ENCODE data around the gene POLR3F. TPM values are rescaled to one million over a fixed set of nuclear protein-coding genes. Genes with fewer than 3 reads are reported as not detected.

The POLR3F gene
- total and polyA plus RNA-seq, 9 of the 15 experiments (the other 6 are each of a cell fraction or from before 2014, with no cell fraction given), result 7.0 to 15.0 (median 9.6) TPM

DNA sequence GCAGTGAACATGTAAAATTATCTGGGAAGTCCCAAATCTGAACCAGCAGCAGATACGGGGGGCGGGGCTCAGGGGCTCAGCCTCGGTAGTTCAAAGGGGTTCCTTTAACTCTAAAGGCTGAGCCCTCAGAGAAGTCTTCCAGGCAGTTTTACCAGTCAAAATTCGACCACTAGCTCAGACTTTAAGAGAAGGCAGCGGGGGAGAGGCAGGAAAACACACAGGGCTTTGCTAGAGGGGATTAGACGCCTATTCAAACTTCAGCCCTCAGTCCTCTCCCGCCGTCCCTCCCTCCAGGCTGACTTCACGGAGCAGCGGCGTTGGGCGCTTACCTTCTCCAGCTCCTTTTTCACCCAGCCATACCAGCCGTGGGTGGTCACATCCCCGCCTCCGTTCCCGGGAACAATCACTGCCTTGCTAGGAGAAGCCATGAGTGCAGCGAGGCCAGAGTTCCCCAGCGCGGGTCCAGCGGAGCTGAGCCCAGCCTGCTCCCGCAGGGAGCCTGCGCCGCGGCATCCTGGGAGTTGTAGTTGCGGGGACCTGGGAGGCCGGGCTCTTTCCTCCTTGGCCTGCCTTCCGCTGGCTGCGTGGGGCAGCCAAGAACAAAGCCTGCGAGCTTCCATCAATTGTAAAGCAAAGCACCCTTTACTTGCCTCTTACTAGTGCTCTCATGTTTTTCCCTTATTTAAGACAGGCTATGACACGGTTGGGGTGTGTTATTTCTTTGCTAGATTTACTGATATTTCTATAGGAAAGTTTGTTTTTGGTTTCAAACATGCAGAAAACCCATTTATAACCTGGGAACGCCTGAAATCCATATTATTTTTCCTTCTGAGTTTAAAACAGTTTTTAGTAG, 29.8 kb downstream of the POLR3F start, which contains the start of gene RBBP9 (continued):
- no peak for TF ChIP-seq CREB1 (IDR thresholded peaks at IDR 0.05)
- peak; percentile 21; the same call in 1 of the 2 replicates for TF ChIP-seq CREB1 (CRISPR knock-in tag; IDR thresholded peaks at IDR 0.05)
- TF ChIP-seq BACH1 (tag; IDR thresholded peaks at IDR 0.05), result no peak
- TF ChIP-seq CHD4 (IDR thresholded peaks at IDR 0.05; ENCODE audit: insufficient read depth, insufficient replicate concordance, low read depth, low read length, poor library complexity, severe bottlenecking), result no peak
- TF ChIP-seq FUS (optimal IDR thresholded peaks at IDR 0.05; ENCODE audit: low read depth, low read length), result no peak
- no peak for TF ChIP-seq HDAC2 (IDR thresholded peaks at IDR 0.05)
- TF ChIP-seq PREB (CRISPR knock-in tag; IDR thresholded peaks at IDR 0.05), result no peak
- no peak for TF ChIP-seq ZNF76 (CRISPR knock-in tag; IDR thresholded peaks at IDR 0.05; ENCODE audit: borderline replicate concordance)
- no peak for TF ChIP-seq ZNF395 (CRISPR knock-in tag; IDR thresholded peaks at IDR 0.05)
- TF ChIP-seq ZNF263 (CRISPR knock-in tag; IDR thresholded peaks at IDR 0.05; ENCODE audit: borderline replicate concordance), result no peak
- TF ChIP-seq DMBX1 (CRISPR knock-in tag; IDR thresholded peaks at IDR 0.05; ENCODE audit: borderline replicate concordance), result no peak
- no peak for TF ChIP-seq KAT2B (IDR thresholded peaks at IDR 0.05; ENCODE audit: low read depth, low read length)
- no peak for TF ChIP-seq TBL1XR1 (IDR thresholded peaks at IDR 0.05; ENCODE audit: low read length in 2 of 2)
- TF ChIP-seq ZBTB17 (CRISPR knock-in tag; IDR thresholded peaks at IDR 0.05), result no peak
- peak; percentile 42 for TF ChIP-seq POLR2A (conservative IDR thresholded peaks at IDR 0.05)
- TF ChIP-seq, protein P1, sequence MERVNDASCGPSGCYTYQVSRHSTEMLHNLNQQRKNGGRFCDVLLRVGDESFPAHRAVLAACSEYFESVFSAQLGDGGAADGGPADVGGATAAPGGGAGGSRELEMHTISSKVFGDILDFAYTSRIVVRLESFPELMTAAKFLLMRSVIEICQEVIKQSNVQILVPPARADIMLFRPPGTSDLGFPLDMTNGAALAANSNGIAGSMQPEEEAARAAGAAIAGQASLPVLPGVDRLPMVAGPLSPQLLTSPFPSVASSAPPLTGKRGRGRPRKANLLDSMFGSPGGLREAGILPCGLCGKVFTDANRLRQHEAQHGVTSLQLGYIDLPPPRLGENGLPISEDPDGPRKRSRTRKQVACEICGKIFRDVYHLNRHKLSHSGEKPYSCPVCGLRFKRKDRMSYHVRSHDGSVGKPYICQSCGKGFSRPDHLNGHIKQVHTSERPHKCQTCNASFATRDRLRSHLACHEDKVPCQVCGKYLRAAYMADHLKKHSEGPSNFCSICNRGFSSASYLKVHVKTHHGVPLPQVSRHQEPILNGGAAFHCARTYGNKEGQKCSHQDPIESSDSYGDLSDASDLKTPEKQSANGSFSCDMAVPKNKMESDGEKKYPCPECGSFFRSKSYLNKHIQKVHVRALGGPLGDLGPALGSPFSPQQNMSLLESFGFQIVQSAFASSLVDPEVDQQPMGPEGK (CRISPR knock-in tag; IDR thresholded peaks at IDR 0.05; ENCODE audit: borderline replicate concordance), result no peak
- no peak for TF ChIP-seq JUN (IDR thresholded peaks at IDR 0.05; ENCODE audit: borderline replicate concordance, low read depth, low read length)
- no peak for TF ChIP-seq JUN (CRISPR knock-in tag; IDR thresholded peaks at IDR 0.05; ENCODE audit: borderline replicate concordance)
- TF ChIP-seq ZNF445 (CRISPR knock-in tag; IDR thresholded peaks at IDR 0.05; ENCODE audit: low read depth), result no peak
- no peak for TF ChIP-seq NR3C1 (CRISPR knock-in tag; IDR thresholded peaks at IDR 0.05)
- TF ChIP-seq YY1 (IDR thresholded peaks at IDR 0.05; ENCODE audit: borderline replicate concordance in 1 of 3, control insufficient read depth in 1 of 3, extremely low read depth in 1 of 3, insufficient read depth in 3 of 3, insufficient read length in 1 of 3, insufficient replicate concordance in 2 of 3, low read depth in 1 of 3, low read length in 2 of 3), result peak in 2 of 3 experiments; percentile 62 to 79
- no peak for TF ChIP-seq PHTF2 (CRISPR knock-in tag; IDR thresholded peaks at IDR 0.05)
- TF ChIP-seq PCBP1 (IDR thresholded peaks at IDR 0.05; ENCODE audit: low read depth, low read length, poor library complexity, severe bottlenecking), result no peak
- TF ChIP-seq ELF1 (tag; IDR thresholded peaks at IDR 0.05), result peak; percentile 34; the same call in 1 of the 2 replicates
